Esophagus muscularis mucosa (tissue), 3 donors: ENCODE data around the gene LMAN2.

ENCODE experiments used
- POLR2AphosphoS5 ChIP-seq, 2 donors: sonication (generic); formaldehyde crosslinking; IDR thresholded peaks; one replicate each; pipeline ENCODE4 v1.6.1; 2017; ENCODE audit warnings: antibody characterized with exemption in 2 of 2
- TF ChIP-seq, protein P1 (sequence below), 3 experiments: fragments of 200-600 bp in 2 of 3; fragments of 450-650 bp in 1 of 3; sonication (generic) in 2 of 3; IDR thresholded peaks; one replicate each; pipeline ENCODE4 v1.5.1; 2017 to 2019; ENCODE audit warnings: antibody characterized with exemption in 3 of 3, mild to moderate bottlenecking in 2 of 3, moderate library complexity in 1 of 3

DNA sequence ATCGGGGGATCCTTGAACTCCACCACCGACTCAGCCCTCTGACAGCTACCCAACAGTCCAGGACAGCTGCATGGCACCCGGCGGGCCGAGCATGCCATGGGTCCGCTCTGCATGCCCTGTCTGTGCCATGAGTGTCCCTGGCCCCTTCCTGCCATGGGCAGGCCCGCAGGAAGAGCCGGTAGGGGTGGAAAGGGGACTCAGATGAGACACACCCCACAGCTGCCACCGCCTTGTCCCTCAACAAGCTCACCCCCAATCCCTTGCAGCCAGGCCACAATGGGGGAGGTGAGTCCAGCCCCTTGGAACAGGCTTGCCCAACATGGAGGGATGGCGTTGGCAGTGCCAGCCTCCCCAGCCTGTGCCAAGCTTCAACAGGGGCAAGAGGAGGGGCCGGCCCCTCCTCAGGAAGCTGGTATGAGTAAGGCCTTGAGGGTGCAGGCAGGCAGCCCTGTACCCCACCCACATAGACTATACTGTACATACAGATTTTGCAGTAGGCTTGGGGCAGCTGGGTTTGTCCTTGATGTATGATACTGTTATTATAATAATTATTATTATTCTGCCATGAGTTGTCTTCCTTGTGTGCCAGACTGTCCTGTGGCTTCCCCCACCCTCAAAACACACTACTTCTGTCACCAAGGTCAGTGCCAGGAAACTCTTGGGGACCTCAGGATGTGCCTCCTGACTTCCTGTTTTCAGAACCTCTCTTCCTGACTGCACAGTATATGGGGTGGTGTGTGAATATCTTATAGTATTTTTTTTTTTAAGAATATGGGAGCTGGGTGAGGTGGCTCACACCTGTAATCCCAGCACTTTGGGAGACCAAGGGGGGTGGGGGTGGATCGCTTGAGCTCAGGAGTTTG is 20.8 kb upstream of the LMAN2 start:
- TF ChIP-seq, protein P1, sequence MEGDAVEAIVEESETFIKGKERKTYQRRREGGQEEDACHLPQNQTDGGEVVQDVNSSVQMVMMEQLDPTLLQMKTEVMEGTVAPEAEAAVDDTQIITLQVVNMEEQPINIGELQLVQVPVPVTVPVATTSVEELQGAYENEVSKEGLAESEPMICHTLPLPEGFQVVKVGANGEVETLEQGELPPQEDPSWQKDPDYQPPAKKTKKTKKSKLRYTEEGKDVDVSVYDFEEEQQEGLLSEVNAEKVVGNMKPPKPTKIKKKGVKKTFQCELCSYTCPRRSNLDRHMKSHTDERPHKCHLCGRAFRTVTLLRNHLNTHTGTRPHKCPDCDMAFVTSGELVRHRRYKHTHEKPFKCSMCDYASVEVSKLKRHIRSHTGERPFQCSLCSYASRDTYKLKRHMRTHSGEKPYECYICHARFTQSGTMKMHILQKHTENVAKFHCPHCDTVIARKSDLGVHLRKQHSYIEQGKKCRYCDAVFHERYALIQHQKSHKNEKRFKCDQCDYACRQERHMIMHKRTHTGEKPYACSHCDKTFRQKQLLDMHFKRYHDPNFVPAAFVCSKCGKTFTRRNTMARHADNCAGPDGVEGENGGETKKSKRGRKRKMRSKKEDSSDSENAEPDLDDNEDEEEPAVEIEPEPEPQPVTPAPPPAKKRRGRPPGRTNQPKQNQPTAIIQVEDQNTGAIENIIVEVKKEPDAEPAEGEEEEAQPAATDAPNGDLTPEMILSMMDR (IDR thresholded peaks at IDR 0.05), result no peak
- TF ChIP-seq POLR2AphosphoS5 (IDR thresholded peaks at IDR 0.05), result no peak
